GM18519 (cell line): ENCODE measurements around the gene DHDH.

Source experiments
- ATAC-seq: cut with Tn5 transposase; IDR thresholded peaks from one replicate; pipeline ENCODE4 v1.9.1; 2021; ENCODE audit warnings: mild to moderate bottlenecking, moderate library complexity; ENCODE audit not compliant: unreplicated experiment, low FRiP score

The DHDH gene

DNA sequence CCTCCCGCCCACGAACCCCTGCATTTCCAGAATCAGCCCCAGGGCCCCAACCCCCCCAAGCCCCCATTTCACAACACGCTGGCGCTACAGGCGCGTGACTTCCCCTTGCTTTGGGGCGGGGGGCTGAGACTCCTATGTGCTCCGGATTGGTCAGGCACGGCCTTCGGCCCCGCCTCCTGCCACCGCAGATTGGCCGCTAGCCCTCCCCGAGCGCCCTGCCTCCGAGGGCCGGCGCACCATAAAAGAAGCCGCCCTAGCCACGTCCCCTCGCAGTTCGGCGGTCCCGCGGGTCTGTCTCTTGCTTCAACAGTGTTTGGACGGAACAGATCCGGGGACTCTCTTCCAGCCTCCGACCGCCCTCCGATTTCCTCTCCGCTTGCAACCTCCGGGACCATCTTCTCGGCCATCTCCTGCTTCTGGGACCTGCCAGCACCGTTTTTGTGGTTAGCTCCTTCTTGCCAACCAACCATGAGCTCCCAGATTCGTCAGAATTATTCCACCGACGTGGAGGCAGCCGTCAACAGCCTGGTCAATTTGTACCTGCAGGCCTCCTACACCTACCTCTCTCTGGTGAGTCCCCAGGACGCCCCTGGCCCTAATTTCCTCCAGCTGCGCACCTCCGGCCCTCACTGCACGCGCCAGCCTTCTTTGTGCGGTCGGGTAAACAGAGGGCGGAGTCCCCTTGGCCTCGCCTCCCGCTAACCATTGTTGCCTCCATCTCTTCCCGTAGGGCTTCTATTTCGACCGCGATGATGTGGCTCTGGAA, 31.7 kb downstream of the DHDH start, which contains the start of gene FTL:
FTL (plus strand) TSS at position 270 of the 766 bp plus-strand sequence; CDS start at position 469, 199 bp downstream.
- ATAC-seq: peak; percentile 43

DNA sequence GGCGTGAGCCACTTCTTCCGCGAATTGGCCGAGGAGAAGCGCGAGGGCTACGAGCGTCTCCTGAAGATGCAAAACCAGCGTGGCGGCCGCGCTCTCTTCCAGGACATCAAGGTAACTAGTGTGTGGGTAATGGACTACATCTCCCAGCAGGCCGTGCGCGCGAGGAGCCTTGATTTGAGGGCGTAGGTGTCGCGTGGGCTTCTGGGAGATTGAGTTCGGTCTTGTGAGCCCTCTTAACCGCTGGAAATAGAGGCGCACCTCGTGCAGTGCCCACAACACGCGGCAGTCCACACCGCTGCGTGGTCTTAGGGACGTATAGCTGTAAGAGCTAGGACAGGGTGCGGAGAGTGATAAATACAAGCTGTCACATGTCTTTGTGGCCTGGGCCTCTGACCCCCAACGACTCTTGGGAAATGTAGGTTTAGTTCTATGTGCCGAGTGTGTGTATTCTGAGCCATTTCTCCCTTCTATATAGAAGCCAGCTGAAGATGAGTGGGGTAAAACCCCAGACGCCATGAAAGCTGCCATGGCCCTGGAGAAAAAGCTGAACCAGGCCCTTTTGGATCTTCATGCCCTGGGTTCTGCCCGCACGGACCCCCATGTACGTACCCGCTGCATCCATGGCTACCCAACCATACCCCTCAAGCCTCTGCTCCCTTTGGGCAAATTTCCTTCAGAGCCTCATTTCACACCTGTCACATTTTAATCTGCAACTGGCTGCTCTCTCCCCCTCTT, 32.5 kb downstream of the DHDH start:
- ATAC-seq: peak; percentile 5

DNA sequence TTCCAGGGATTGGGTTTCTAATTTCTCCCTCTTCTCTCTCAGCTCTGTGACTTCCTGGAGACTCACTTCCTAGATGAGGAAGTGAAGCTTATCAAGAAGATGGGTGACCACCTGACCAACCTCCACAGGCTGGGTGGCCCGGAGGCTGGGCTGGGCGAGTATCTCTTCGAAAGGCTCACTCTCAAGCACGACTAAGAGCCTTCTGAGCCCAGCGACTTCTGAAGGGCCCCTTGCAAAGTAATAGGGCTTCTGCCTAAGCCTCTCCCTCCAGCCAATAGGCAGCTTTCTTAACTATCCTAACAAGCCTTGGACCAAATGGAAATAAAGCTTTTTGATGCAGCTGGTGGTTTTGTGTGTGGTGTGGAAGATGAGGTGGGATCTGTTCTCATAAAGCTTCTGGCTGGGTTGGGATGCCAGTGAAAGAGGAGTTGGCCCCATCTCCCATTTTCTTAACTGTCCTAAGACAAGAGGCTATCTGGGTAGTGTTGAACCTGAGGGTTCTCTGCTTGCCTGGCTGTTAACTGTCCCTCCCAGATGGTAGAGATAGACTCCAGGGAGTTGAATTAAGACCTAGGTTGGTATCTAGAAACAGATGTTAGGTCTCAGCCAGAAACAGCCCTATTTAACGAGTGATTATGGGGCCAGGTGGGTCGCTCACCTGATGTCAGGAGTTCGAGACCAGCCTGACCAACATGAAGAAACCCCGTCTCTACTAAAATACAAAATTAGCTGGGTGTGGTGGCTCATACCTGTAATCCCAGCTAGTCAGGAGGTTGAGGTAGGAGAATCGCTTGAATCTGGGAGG, 33.2 kb downstream of the DHDH start:
- no peak for ATAC-seq

DNA sequence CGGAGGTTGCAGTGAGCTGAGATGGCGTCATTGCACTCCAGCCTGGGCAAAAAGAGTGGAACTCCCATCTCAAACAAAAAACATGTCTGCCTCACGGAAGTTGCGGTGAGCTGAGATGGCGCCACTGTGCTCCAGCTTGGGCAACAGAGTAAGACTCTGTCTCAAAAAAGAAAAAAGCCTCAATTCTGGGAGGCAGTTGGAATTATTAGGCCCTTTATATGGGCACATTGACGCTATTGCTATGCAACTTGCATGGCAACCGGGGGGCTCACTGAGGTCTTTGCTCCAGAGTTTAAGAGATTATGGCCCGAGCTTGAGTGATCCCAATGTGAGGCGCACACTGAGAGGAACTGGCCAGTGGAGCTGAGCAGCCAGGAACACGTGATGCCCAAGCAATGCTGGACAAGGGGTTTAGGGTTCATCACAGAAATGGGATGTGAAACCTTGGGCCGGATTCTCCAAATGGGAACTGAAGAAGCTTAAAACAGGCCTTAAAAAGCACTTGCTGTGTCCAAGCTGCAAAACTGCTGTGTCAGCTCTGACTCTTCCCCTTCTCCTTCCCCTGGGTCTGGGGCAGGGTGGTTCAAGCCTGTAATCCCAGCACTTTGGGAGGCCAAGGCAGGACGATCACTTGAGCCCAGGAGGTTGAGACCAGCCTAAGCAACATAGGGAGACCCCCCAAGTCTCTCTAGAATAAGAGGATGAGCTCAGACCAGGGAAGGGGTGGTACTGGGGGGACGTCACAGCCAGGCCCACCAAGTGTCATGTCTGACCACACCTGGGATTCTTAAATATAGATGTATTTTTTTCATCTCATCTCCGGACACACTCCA, 34.1 kb downstream of the DHDH start:
- no peak for ATAC-seq

DNA sequence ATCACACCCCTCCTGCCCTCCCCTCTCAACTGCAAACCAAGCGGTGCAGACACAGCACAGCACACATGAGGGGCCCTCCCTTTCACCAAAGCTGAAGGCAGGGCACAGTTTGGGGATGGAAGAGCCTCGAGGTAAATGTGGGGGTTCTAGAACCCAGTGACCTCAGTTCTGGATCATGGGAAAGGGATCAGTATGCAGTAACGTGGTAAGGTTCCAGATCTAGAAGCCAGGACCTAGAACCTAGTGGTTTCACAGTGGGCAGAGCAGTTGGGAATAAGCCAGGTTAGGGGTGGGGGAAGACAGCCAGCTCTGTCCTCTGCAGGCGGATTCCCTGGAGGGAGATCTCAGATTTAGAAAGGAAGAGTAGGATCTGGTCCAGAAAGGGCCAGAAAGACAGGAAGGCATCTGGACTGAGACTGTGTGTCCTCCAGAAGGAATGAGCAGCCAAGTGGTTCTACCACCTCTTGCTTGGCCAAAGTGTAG, 34.7 kb downstream of the DHDH start:
- ATAC-seq: no peak

DNA sequence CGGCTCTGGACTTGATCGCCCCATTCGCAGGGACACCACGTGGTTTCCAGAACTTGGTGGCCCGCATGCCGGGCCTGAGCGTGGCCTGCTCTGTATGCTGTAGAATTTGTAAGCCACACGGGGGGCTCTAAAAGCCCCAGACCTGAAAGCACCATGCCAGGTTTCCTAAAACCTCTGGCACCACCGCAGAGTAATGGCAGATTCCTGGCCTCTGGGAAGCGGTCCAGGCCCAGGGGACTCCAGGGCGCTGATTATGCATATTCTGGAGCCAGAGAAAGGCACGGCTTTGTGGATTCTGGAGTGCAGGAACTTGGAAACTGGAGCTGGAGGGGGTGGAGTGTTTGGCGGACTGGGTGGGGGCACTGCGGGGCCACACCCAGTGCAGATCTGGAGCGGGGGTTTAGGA, 35.3 kb downstream of the DHDH start:
- no peak for ATAC-seq

DNA sequence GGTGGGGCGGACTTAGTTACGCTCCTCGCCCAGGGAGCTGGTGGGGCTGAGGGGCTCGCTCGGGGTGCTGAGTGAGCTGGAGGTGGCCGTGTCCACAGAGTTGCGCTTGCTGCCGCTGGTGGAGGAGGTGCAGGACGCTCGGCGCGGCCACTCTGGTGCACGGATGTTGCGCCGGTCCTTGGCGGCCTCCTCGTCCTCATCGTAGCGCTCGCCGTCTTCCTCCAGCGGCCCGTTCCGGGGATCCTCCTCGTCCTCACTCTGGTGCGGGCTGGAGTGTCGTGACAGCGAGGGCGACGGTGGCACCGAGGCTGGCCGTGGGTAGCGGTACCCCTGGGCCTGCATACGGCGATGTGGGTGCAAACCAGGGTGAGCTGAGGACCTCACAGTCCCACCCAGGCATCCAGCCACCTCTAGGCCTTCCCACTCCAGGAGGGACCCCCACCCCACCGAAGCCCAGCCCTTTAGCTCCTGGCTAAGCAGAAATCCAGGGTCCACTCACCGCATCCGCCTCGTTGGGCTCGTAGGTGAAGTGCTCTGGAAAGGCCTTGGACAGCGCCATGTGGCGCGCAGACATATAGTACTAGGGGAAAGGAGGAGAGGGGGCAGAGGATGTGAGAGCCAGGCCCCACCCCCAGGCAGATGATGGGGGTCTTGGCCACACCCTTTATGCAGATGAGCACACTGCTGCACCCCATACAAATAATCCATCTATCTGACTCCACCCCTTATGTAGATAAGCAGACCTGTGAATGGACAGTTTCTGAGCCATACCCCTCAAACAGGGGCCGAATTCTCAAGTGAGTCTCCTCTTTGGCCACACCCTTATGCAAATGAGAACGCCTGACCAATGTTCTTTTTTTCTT, 36.0 kb downstream of the DHDH start:
- ATAC-seq: no peak

DNA sequence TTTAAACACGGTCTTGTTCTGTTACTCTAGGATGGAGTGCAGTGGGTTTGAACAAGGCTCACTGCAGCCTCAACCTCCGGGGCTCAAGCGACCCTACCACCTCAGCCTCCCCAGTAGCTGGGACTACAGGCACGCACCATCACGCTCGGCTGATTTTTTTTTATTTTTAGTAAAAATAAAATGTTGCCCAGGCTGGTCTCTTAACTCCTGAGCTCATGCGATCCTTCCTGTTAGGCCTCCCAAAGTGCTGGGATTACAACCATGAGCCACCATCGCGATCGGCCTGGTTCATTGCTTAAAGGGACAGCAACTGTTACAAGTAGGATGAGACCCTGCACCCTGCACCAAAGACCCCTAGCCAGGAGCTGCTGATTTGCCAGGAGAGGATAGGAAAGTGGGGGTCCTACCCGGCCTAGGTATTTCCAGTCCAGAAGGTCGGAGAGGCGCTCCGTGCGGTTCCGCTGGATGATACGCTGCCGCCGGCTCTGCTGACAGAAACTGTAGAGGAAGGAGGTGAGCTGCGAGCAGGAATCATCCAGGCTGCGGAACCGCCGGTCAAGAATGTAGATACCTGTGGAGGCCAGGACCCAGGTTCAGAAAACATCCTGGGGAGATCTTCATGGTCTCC, 36.8 kb downstream of the DHDH start:
- ATAC-seq: no peak

DNA sequence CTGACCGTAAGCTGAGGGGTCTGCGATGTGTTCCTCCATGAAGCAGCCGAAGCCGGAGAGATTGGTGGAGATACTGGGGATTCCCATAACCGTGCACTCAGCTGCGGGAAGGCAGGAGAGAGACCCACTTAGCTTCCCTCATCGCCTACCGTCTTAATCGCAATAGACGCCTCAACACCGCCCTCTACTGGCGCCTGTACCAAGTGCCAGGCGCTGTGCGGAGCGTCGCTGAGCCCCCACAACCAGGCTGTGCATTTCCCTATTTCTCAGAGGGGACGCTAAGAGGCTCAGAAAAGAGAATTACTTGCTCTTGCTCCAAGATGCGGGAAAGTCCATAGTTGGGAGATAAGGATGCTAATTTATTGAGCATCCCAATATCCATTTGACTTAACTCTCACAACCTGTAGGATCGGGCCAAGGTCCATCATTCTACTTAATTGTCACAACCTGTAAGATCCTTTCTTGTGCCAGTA, 37.5 kb downstream of the DHDH start:
- ATAC-seq: no peak

DNA sequence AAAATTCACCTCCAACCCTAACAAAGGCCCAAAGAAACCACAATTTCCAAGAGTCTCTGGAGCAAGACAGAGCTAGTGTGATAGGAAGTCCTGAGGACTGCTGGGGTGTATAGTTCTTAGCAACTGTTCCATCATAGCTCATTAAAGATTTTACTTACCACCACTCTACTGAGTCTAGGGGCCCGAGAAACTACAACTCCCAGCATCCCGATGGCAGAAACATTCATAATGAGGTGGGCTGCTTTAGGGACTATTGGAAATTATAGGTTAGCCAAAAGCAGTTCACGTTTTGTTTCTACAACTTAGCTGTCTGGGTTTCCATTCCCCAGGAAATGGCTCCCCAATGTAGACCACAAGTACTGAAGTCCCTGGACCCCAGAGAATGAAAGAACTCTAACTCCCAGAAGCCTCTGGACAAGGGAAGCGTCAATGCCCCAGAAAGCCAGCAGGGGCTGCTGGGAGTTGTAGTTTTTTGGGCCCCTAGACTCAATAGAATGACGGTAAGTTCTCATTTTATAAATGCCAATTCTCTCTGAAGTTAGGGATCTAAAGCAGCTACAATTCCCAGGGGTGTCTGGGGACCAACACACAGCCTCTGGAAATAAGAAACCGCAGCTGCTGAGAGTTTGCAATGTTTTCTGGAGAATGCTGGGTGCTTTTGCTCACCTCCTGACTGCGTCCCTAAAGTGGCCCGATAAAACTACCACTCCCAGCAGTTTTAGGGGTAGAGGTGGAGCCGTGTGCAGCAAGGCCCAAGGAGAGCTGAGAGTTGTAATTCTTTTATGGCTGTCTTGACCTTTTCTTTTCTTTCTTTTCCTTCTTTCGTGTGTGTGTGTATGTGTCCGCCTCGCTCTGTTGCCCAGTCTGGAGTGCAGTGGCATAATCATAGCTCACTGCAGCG, 42.7 kb downstream of the DHDH start:
- ATAC-seq: no peak

DNA sequence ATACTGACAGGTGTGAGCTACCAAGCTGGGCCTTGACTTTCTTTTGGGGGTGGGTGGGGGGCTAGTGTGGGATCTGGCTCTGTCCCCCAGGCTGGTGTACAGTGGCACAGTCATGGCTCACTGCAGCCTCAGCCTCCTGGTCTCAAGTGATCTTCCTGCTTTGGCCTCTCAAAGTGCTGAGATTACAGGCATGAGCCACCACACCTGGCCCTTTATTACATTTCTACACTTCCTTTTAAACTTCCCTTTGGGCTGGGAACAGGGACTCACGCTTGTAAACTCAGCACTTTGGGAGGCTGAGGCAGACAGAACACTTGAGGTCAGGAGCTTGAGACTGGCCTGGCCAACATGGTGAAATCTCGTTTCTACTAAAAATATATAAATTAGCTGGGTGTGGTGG, 43.6 kb downstream of the DHDH start:
- no peak for ATAC-seq

DNA sequence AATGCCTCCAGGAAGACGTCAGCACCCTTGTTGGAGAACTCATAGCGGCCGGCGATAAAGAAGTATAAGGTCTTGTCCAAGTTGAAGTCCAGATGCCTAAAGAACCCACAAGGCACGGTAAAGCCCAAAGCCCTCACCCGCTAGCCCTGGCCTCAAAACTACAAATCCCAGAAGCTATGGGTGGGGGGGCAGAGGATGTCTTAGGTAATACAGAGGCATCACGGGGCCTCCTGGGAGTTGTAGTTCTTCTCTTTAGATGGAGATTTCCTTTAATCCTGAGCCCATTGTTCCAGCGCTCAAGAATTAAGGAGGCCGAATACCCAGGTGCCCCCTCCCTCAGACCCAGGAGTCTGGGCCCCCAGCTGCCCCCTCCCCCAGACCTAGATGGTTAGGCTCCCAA, 48.8 kb downstream of the DHDH start:
- ATAC-seq: no peak

DNA sequence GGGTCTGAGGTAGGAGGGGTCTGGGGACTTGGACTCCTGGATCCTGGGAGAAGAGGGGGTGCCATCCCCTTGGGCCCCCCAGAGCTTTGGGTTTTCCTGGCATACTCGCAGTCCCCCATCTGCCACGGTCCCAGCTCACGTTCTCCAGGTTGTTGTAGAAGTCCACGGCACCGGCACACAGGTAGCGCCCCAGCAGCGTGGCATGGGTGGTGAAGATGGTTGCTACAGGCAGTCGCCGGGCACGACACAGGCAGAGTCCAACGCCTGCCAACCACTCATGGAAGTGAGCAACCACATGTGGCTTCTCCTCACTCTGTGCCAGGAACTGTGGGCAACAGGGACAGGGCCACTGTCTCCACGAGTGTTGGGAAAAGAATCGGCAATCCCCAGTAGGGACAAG, 52.2 kb downstream of the DHDH start:
- ATAC-seq: no peak

DNA sequence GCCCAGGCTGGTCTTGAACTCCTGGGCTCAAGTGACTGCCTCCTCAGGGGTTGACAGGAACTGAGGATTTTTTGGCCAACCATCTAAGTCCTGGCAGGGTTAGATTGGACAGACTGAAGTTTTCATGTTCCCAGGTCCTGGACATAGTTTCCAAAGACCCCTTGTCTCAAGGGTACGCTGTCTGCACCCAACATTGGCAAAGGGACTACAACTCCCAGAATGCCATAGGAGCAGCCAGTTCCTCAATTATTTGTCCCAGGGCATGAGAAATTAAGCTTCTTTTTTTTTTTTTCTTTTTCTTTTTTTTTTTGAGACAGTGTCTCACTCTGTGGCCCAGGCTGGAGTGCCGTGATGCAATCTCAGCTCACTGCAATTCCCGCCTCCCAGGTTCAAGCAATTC, 52.7 kb downstream of the DHDH start:
- no peak for ATAC-seq

DNA sequence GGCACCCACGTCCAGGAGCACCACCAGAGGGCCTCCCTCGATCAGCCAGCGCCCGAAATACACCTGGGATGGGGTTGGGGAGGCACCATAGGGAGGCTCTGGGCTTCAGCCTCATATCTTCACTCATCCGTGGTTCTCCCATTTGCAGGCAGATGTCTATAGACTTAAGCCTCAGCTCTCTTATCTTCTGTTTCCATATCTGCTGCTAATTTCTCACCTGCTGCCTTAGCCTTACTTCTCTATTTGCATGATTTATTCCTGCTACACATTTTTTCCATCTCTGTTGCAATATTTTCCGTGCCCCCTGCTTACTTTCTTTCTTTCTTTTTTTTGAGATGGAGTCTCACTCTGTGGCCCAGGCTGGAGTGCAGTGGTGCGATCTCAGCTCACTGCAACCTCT, 53.8 kb downstream of the DHDH start:
- ATAC-seq: no peak

DNA sequence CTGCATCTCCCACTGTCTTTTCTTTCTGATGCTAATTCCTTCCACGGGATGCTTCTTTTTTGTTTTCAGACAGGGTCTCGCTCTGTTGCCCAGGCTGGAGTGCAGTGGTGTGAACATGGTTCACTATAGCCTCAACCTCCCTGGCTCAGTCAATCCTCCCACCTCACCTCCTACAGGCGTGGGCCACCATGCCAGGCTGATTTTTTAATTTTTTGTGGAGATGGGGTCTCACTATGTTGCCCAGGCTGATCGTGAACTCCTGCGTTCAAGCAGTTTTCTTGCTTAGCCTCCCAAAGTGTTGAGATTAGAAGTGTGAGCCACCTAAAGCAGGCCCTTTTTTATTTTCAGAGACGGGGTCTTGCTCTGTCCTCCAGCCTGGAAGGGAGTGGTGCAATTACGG, 54.8 kb downstream of the DHDH start:
- ATAC-seq: no peak

DNA sequence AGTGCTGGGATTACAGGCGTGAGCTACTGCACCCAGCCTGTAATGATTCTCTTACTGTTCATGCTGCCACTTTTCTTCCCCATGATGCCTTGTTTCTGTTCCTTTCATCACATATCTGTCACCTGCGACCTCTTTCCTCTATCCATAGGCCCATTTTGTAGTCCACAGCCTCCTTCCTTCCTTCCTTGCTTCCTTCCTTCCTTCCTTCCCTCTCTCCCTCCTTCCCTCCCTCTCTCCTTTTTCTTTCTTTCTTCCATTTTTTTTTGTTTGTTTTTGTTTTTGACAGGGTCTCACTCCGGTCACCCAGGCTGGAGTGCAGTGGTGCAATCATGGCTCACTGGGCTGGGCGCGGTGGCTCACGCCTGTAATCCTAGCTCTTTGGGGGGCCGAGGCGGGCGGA, 55.4 kb downstream of the DHDH start:
- ATAC-seq: no peak
